ENCODE measurements around the gene SIGLEC8.

DNA sequence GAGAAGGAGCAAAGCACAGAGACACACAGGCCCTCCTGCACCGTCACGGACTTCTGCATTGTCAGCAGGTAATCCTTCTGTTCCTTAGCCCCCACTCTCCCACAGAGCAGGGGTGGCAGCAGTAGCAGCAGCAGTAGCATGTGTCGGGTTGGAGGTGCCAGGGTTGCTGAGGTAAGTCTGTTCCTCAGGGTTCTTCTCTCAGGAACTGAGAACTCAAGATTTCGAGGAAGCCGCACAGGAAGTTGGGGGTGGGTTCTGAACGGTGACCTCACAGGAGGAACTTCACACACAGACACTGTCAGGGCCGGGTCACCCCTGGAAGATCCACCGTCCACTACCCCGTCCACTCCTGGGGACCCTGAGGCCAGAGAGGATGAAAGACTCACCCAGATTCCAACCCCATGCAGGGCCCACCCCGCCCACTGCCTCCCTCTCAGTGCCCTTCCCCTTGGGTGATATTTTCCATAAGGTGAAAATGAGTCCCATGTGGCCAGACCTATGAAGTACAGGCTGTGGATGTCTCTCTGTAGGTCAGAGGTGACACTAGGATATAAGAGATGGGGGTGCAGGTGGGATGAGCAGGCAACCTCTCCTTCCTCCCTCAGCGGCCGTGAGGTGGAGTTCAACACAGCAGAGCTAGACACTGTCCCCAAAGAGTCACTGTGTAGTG lies 43.5 kb upstream of the SIGLEC8 start, which contains the start of gene SIGLEC12:
- TF ChIP-seq, protein P1, sequence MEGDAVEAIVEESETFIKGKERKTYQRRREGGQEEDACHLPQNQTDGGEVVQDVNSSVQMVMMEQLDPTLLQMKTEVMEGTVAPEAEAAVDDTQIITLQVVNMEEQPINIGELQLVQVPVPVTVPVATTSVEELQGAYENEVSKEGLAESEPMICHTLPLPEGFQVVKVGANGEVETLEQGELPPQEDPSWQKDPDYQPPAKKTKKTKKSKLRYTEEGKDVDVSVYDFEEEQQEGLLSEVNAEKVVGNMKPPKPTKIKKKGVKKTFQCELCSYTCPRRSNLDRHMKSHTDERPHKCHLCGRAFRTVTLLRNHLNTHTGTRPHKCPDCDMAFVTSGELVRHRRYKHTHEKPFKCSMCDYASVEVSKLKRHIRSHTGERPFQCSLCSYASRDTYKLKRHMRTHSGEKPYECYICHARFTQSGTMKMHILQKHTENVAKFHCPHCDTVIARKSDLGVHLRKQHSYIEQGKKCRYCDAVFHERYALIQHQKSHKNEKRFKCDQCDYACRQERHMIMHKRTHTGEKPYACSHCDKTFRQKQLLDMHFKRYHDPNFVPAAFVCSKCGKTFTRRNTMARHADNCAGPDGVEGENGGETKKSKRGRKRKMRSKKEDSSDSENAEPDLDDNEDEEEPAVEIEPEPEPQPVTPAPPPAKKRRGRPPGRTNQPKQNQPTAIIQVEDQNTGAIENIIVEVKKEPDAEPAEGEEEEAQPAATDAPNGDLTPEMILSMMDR (IDR thresholded peaks at IDR 0.05; ENCODE audit: low read depth, low read length, poor library complexity, severe bottlenecking): no peak
- no peak for TF ChIP-seq EZH2phosphoT487 (IDR thresholded peaks at IDR 0.05; ENCODE audit: borderline replicate concordance, low read length)

Data from DOHH2 (cell line).